ENCODE data around the gene DAB2IP.

DAB2IP gene

GRCh38 chr9:121671612-121672155, 20.2 kb downstream of the DAB2IP start:
- no peak overlapping the region for H3K4me3 ChIP-seq (replicated peaks; ENCODE audit: low read depth, low read length)
- DNase-seq (ENCODE audit: extremely low read depth, low read depth), result no peak
- TF ChIP-seq CTCF (IDR thresholded peaks at IDR 0.05; ENCODE audit: low read depth, low read length, missing control alignments), result no peak

- H3K4me3 ChIP-seq (replicated peaks; ENCODE audit: low read depth, low read length), result no peak overlapping the region
- no peak for DNase-seq (ENCODE audit: extremely low read depth, low read depth)
- no peak for TF ChIP-seq CTCF (IDR thresholded peaks at IDR 0.05; ENCODE audit: low read depth, low read length, missing control alignments)
Measured at GRCh38 chr9:121672213-121672612, 20.8 kb downstream of the DAB2IP start.

GRCh38 chr9:121672986-121673385, 21.6 kb downstream of the DAB2IP start:
- DNase-seq (ENCODE audit: extremely low read depth, low read depth), result no peak
- no peak for TF ChIP-seq CTCF (IDR thresholded peaks at IDR 0.05; ENCODE audit: low read depth, low read length, missing control alignments)
- no peak overlapping the region for H3K4me3 ChIP-seq (replicated peaks; ENCODE audit: low read depth, low read length)

- H3K4me3 ChIP-seq (replicated peaks; ENCODE audit: low read depth, low read length), result no peak overlapping the region
- no peak for TF ChIP-seq CTCF (IDR thresholded peaks at IDR 0.05; ENCODE audit: low read depth, low read length, missing control alignments)
Measured at GRCh38 chr9:121673576-121673975, 22.1 kb downstream of the DAB2IP start.

GRCh38 chr9:121674017-121674416, 22.6 kb downstream of the DAB2IP start:
- DNase-seq (ENCODE audit: extremely low read depth, low read depth), result no peak
- no peak for TF ChIP-seq CTCF (IDR thresholded peaks at IDR 0.05; ENCODE audit: low read depth, low read length, missing control alignments)
- no peak overlapping the region for H3K4me3 ChIP-seq (replicated peaks; ENCODE audit: low read depth, low read length)

More at GRCh38 chr9:121673576-121673975, 22.1 kb downstream of the DAB2IP start:
- DNase-seq (ENCODE audit: extremely low read depth, low read depth), result no peak

GRCh38 chr9:121674952-121675351, 23.5 kb downstream of the DAB2IP start:
- H3K4me3 ChIP-seq (replicated peaks; ENCODE audit: low read depth, low read length), result no peak overlapping the region
- DNase-seq (ENCODE audit: extremely low read depth, low read depth), result no peak
- no peak for TF ChIP-seq CTCF (IDR thresholded peaks at IDR 0.05; ENCODE audit: low read depth, low read length, missing control alignments)

- no peak for DNase-seq (ENCODE audit: extremely low read depth, low read depth)
- no peak overlapping the region for H3K4me3 ChIP-seq (replicated peaks; ENCODE audit: low read depth, low read length)
- TF ChIP-seq CTCF (IDR thresholded peaks at IDR 0.05; ENCODE audit: low read depth, low read length, missing control alignments), result no peak
Measured at GRCh38 chr9:121675381-121675780, 23.9 kb downstream of the DAB2IP start.
